AG04450 (cell line): ENCODE data around the gene EDA. TPM values are rescaled to one million over a fixed set of nuclear protein-coding genes. Genes with fewer than 3 reads are reported as not detected.

ENCODE experiments used
- CTCF ChIA-PET: fragments of 300-600, 350-600 bp; formaldehyde crosslinking; extraction: SDS; loops from one replicate; lab custom pipeline; 2022; ENCODE audit warnings: antibody characterized with exemption, inconsistent platforms; lab: Charles Lee
- POLR2A ChIA-PET: fragments of 350-600 bp; formaldehyde crosslinking; extraction: SDS; loops from one replicate; lab custom pipeline; 2021; ENCODE audit warnings: antibody characterized with exemption, inconsistent platforms; lab: Yijun Ruan, JAX
- DNase-seq: peaks from one replicate; pipeline ENCODE4 v3.0.0-alpha.2; 2011; ENCODE audit warnings: low read depth, low spot score
- H3K27ac ChIP-seq: one replicate; pipeline ENCODE4 v1.5.1; 2012; ENCODE audit warnings: low read depth, low read length, control low read depth
- H3K27me3 ChIP-seq: one replicate; pipeline ENCODE4 v1.6.0; 2012; ENCODE audit warnings: low read length; ENCODE audit not compliant: control insufficient read depth, insufficient read depth
- H3K4me3 ChIP-seq: 2 replicates; pipeline ENCODE4 v1.5.1; 2011; ENCODE audit warnings: mild to moderate bottlenecking, low read depth, low read length, control low read depth
- H3K9me3 ChIP-seq: 2 replicates; pipeline ENCODE4 v1.5.1; 2012; ENCODE audit warnings: low read length; ENCODE audit not compliant: control insufficient read depth, insufficient read depth
- polyA plus RNA-seq: library from polyadenylated mRNA; depleted of rRNA; stranded (reverse); fragments of >200 nt; gene quantifications from 2 replicates; pipeline ENCODE4 v1.2.3, GENCODE V29; 2011
- TF ChIP-seq, protein P1 (sequence below): IDR thresholded peaks from 2 replicates; pipeline ENCODE4 v1.5.1; 2011; ENCODE audit warnings: low read depth, low read length, control low read depth, inconsistent platforms

EDA gene
- polyA plus RNA-seq, 1 experiment = 0.02 TPM

DNA sequence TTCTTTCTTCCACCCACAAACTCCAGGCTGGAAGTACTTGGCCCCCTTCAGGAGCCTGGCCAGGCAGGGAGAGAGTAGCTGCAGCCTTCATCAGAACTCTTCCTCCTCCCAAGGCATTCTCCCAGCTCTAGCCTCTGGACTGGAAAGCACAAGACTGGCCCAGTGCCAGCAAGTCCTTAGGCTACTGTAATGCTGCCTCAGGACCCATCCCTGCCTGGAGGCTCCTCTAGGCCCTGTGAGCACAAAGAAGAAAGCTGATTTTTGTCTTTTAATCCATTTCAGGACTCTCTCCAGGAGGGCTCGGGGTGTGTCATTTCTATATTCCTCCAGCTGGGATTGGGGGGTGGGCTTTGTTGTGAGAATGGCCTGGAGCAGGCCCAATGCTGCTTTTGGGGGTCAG is 423.0 kb downstream of the EDA start:
- TF ChIP-seq, protein P1, sequence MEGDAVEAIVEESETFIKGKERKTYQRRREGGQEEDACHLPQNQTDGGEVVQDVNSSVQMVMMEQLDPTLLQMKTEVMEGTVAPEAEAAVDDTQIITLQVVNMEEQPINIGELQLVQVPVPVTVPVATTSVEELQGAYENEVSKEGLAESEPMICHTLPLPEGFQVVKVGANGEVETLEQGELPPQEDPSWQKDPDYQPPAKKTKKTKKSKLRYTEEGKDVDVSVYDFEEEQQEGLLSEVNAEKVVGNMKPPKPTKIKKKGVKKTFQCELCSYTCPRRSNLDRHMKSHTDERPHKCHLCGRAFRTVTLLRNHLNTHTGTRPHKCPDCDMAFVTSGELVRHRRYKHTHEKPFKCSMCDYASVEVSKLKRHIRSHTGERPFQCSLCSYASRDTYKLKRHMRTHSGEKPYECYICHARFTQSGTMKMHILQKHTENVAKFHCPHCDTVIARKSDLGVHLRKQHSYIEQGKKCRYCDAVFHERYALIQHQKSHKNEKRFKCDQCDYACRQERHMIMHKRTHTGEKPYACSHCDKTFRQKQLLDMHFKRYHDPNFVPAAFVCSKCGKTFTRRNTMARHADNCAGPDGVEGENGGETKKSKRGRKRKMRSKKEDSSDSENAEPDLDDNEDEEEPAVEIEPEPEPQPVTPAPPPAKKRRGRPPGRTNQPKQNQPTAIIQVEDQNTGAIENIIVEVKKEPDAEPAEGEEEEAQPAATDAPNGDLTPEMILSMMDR = no peak
- no peak for DNase-seq
- no peaks in the 10 kb centered on the region for H3K9me3 ChIP-seq
- H3K27me3 ChIP-seq = no peaks in the 10 kb centered on the region
- H3K27ac ChIP-seq = no peak overlapping the region
- ChIA-PET CTCF (interaction anchor here (0.6 to 4.4 kb wide), 4 partner anchors 9 to 97 kb away, joined by 3 to 30 read pairs (median 8); no protein-coding TSS in a partner anchor), POLR2A (no interaction called here)
- no peak overlapping the region for H3K4me3 ChIP-seq

DNA sequence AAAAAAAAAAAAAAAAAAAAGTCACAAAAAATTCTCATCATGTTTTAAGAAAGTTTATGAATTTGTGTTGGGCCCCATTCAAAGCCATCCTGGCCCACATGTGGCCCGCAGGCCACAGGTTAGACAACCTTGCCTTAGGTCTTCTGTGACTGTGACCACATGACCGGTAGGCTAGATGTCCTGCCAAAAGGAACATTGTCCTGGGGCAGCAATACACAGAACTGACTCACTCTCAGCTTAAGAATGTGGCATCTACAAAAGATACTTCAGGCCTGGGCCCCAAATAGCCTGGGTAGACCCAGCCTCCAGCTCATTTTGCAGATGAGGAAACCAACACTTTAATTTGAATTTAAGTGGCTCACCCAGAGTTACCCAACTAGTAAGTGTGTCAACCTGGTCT is 423.8 kb downstream of the EDA start:
- ChIA-PET POLR2A (no interaction called here), CTCF (interaction anchor here (0.6 to 4.4 kb wide), 4 partner anchors 9 to 96 kb away, joined by 3 to 30 read pairs (median 8); no protein-coding TSS in a partner anchor)
- Histone ChIP-seq H3K9me3 (no peaks in the 10 kb centered on the region), H3K27me3 (no peaks in the 10 kb centered on the region), H3K27ac (no peak overlapping the region), H3K4me3 (no peak overlapping the region)
- DNase-seq = no peak
- TF ChIP-seq, protein P1 = no peak

DNA sequence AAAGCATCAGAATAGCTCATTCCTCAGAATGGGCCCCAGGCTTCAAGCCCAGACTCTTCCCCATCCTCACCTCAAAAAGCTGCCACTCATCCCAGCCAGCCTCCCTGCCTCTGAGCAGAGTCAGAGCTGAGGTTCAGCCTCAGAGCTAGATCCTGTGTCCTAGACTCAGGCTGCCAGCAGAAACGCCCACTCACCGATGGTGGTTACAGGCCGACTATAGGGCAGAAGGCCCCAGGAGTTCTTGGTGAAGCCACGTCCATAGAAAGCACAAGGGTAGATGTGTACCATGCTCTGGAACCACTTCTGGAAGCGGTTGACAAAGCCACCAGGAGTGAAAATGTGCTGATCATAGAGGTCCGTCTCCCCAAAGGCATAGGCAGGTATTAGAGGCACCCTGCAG is 426.1 kb downstream of the EDA start:
- ChIA-PET POLR2A (no interaction called here), CTCF (interaction anchor here (4.4 kb wide), 1 partner anchor 12 kb away, joined by 30 read pairs; no protein-coding TSS in a partner anchor)

DNA sequence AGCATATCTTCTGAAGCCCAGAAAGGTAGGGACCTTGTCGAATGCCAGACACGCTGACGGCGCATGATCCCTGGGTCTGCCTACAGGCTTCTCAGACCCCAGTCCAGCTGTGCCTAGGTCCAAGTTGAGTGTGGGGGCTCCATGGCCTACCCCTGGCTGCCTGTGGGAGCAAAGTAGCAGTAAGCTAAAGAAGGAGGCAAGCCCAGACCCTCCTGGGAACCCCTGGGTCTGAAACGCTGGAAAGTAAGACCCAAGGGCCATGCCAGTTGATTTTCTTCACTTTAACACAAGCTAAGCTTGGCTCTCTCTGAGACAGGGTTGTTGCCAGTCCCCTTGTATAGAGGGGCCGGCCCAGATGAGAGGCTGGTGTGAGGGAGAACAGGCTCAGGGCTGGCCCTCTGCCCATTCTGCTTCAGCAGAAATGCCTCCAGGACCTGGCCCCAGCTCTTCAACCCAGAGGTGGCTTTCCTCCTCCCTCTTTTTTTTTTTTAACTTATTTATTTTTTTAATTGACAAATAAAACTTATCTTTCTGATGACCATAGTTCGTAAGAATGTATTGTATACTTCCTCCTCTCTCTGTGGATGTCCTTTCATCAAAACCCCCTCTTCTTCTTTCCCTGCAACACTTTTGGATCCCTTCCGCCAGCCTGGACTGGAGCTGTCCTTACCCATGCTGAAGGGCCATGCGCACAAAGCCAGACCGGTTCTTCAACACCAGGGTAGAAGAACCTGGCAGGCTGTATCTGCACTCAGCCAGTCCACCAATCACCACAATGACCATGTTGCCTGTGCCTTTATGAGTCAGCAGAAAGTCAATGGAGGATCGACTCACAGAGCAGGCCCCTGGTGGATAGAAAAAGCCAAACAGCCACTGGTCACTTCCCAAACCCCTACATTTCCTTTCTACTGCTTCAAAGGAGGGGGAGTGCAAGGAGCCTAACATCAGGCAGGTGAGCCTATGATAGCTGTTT is 426.8 kb downstream of the EDA start:
- POLR2A ChIA-PET = no interaction called here
- no peak overlapping the region for H3K4me3 ChIP-seq

More for the DNA sequence above, 426.1 kb downstream of the EDA start:
- Histone ChIP-seq H3K9me3 (no peaks in the 10 kb centered on the region), H3K4me3 (no peak overlapping the region), H3K27ac (no peak overlapping the region), H3K27me3 (no peaks in the 10 kb centered on the region)
- TF ChIP-seq, protein P1 = no peak
- DNase-seq = no peak

More for the DNA sequence above, 426.8 kb downstream of the EDA start:
- CTCF ChIA-PET = interaction anchor here (1.6 to 4.4 kb wide), 2 partner anchors 9 to 12 kb away, joined by 4 to 30 read pairs; no protein-coding TSS in a partner anchor
- H3K27me3 ChIP-seq = no peaks in the 10 kb centered on the region
- H3K9me3 ChIP-seq = no peaks in the 10 kb centered on the region
- DNase-seq = no peak
- H3K27ac ChIP-seq = no peak overlapping the region
- TF ChIP-seq, protein P1 = no peak
